IMR-90 (cell line): Measurements from ENCODE around the gene COQ2. TPM values are rescaled to one million over a fixed set of nuclear protein-coding genes. Genes with fewer than 3 reads are reported as not detected.

Experiments
- ATAC-seq: fragments of 200-7000 bp; cut with Tn5 transposase; 2 replicates; pipeline ENCODE4 v1.9.1; 2020; ENCODE audit warnings: low read depth, mild to moderate bottlenecking, moderate library complexity
- BruUV-seq: library from RNA; stranded (reverse); fragments of 400-500 nt; replicated peaks from 2 replicates; lab custom pipeline; 2021; lab: Mats Ljungman, UMichigan
- CTCF ChIA-PET: fragments of 300-600 bp; formaldehyde crosslinking; extraction: SDS; loops from one replicate; lab custom pipeline; 2021; ENCODE audit warnings: antibody characterized with exemption; lab: Yijun Ruan, JAX
- POLR2A ChIA-PET: fragments of 300-600 bp; sonication (Branson Sonifier 250); formaldehyde crosslinking; loops from one replicate; lab custom pipeline; 2022; ENCODE audit warnings: antibody characterized with exemption; ENCODE audit not compliant: unreplicated experiment; lab: Charles Lee
- DNase-seq: peaks from one replicate; pipeline ENCODE4 v3.0.0; 2013
- H2AFZ ChIP-seq: replicated peaks from 2 replicates; pipeline ENCODE3; 2013; ENCODE audit warnings: low read length, mild to moderate bottlenecking; ENCODE audit not compliant: poor library complexity
- H2AK5ac ChIP-seq: 2 replicates; pipeline ENCODE4 v1.6.1; 2013; ENCODE audit warnings: low read depth, low read length, inconsistent platforms
- H2AK9ac ChIP-seq: replicated peaks from 2 replicates; pipeline ENCODE3; 2013; ENCODE audit warnings: mild to moderate bottlenecking, low read depth, low read length, moderate library complexity; ENCODE audit not compliant: poor library complexity
- H2BK120ac ChIP-seq: 2 replicates; pipeline ENCODE4 v1.6.1; 2013; ENCODE audit warnings: low read depth, low read length, inconsistent platforms
- H2BK15ac ChIP-seq: 3 replicates; pipeline ENCODE4 v1.6.1; 2013; ENCODE audit warnings: low read depth, low read length, inconsistent platforms
- H2BK20ac ChIP-seq: 2 replicates; pipeline ENCODE4 v1.6.1; 2013; ENCODE audit warnings: low read depth, mild to moderate bottlenecking, inconsistent platforms, low read length, moderate library complexity
- H2BK5ac ChIP-seq: 2 replicates; pipeline ENCODE4 v1.6.1; 2013; ENCODE audit warnings: mild to moderate bottlenecking, low read depth, low read length, inconsistent platforms; ENCODE audit not compliant: poor library complexity, severe bottlenecking
- H3K14ac ChIP-seq: replicated peaks from 2 replicates; pipeline ENCODE4 v1.6.1; 2013; ENCODE audit warnings: low read depth, low read length, inconsistent platforms
- H3K18ac ChIP-seq: 2 replicates; pipeline ENCODE4 v1.6.1; 2013; ENCODE audit warnings: low read depth, low read length, control low read depth
- H3K23ac ChIP-seq: 2 replicates; pipeline ENCODE4 v1.6.1; 2013; ENCODE audit warnings: low read depth, low read length, inconsistent platforms
- H3K27ac ChIP-seq: 2 replicates; pipeline ENCODE4 v1.5.1; 2013; ENCODE audit warnings: mild to moderate bottlenecking, control low read depth, low read length; ENCODE audit not compliant: insufficient read depth
- H3K27me3 ChIP-seq: 2 replicates; pipeline ENCODE4 v1.6.1; 2013; ENCODE audit warnings: low read length; ENCODE audit not compliant: control insufficient read depth, insufficient read depth
- H3K36me3 ChIP-seq: 2 replicates; pipeline ENCODE4 v1.6.1; 2013; ENCODE audit warnings: low read length, mixed read lengths; ENCODE audit not compliant: control insufficient read depth, insufficient read depth
- H3K4ac ChIP-seq: 2 replicates; pipeline ENCODE4 v1.6.1; 2013; ENCODE audit warnings: low read depth, low read length, inconsistent platforms
- H3K4me1 ChIP-seq: 2 replicates; pipeline ENCODE4 v1.6.1; 2013; ENCODE audit warnings: low read length, mixed read lengths; ENCODE audit not compliant: control insufficient read depth, insufficient read depth
- H3K4me2 ChIP-seq: 2 replicates; pipeline ENCODE4 v1.6.1; 2013; ENCODE audit warnings: low read depth, mild to moderate bottlenecking, control low read depth, low read length, moderate library complexity
- H3K4me3 ChIP-seq: 2 replicates; pipeline ENCODE4 v1.5.1; 2013; ENCODE audit warnings: low read depth, mild to moderate bottlenecking, control low read depth, low read length, moderate library complexity; ENCODE audit not compliant: insufficient read depth
- H3K56ac ChIP-seq: 2 replicates; pipeline ENCODE4 v1.6.1; 2013; ENCODE audit warnings: low read length, inconsistent platforms; ENCODE audit not compliant: insufficient read depth; ENCODE audit errors: extremely low read depth
- H3K79me1 ChIP-seq, 2 experiments: 2 replicates each; pipeline ENCODE4 v1.6.1; 2013; ENCODE audit warnings: low read length in 2 of 2, inconsistent platforms in 1 of 2, low read depth in 1 of 2
- H3K9ac ChIP-seq: 2 replicates; pipeline ENCODE4 v1.6.1; 2013; ENCODE audit warnings: low read depth, low read length, control low read depth
- H3K9me1 ChIP-seq: 2 replicates; pipeline ENCODE4 v1.6.1; 2013; ENCODE audit warnings: low read length, inconsistent platforms; ENCODE audit not compliant: insufficient read depth
- H3K9me3 ChIP-seq: 2 replicates; pipeline ENCODE4 v1.6.1; 2013; ENCODE audit warnings: low read length; ENCODE audit not compliant: control insufficient read depth, insufficient read depth
- H4K20me1 ChIP-seq: 2 replicates; pipeline ENCODE4 v1.6.1; 2013; ENCODE audit warnings: low read length, inconsistent platforms; ENCODE audit not compliant: insufficient read depth
- H4K5ac ChIP-seq: 2 replicates; pipeline ENCODE4 v1.6.1; 2013; ENCODE audit warnings: mild to moderate bottlenecking, low read depth, low read length, control low read depth
- H4K8ac ChIP-seq, 2 experiments: 2 replicates each; pipeline ENCODE4 v1.6.1; 2013; ENCODE audit warnings: low read depth in 2 of 2, low read length in 2 of 2, control low read depth in 1 of 2, inconsistent platforms in 1 of 2
- H4K91ac ChIP-seq: 2 replicates; pipeline ENCODE4 v1.6.1; 2013; ENCODE audit warnings: low read depth, low read length, inconsistent platforms; ENCODE audit not compliant: insufficient read depth
- MAFK ChIP-seq: IDR thresholded peaks from 2 replicates; pipeline ENCODE4 v1.6.1; 2012; ENCODE audit warnings: low read depth, low read length, improper control_type of control experiment
- WGBS, 2 experiments: methylation state at CpG; one replicate each; pipeline versions ENCODE4 v1.1.5 to v1.1.7; 2013; ENCODE audit warnings: missing lambda C conversion rate in 2 of 2; ENCODE audit not compliant: insufficient read length in 1 of 2; ENCODE audit errors: extremely low coverage in 2 of 2; 5-methylcytosine and 5-hydroxymethylcytosine counted together
- dilution Hi-C: fragments of 300-500 bp; cut with HindIII; formaldehyde crosslinking; loops from one replicate; pipeline ENCODE4 v1.14.3; 2018; ENCODE audit warnings: low sequenced_read_pairs; ENCODE audit not compliant: unreplicated experiment
- in situ Hi-C: fragments of 300-500 bp; cut with MboI; formaldehyde crosslinking; loops from 3 replicates; pipeline ENCODE4 v1.14.3; 2019; ENCODE audit warnings: low sequenced_read_pairs, inconsistent platforms, mixed read lengths
- intact Hi-C: fragments of 100-400 bp; cut with micrococcal nuclease; formaldehyde crosslinking; loops from 2 replicates; pipeline ENCODE4 v1.10.0; 2022
- polyA plus RNA-seq, 3 experiments: library from polyadenylated mRNA; depleted of rRNA; stranded (reverse); fragments of >200 nt; gene quantifications; 2 replicates each; pipeline ENCODE4 v1.2.3, GENCODE V29; 2012; ENCODE audit warnings: low replicate concordance in 1 of 3
- total RNA-seq: library from RNA; depleted of rRNA; stranded (reverse); fragments of >200 nt; gene quantifications from 2 replicates; pipeline ENCODE4 v1.2.3, GENCODE V29; 2012

Gene COQ2
- total and polyA plus RNA-seq, 2 of the 4 experiments (the other 2 are of a cell fraction): 7.3 to 7.4 TPM

- H4K91ac ChIP-seq: no peak overlapping the region
- POLR2A ChIA-PET: no interaction called here
- H3K56ac ChIP-seq: no peak overlapping the region
- no peak overlapping the region for H2AK9ac ChIP-seq
- H2AK5ac ChIP-seq: no peak overlapping the region
- dilution Hi-C loops: no loop called here
- DNase-seq (no peak), ATAC-seq (no peak)
- no peak overlapping the region for H3K27ac ChIP-seq
- 0 out of 2 replicates have a peak, but pooled peaks cover 3% of the 10 kb centered on the region for H4K20me1 ChIP-seq
- H2BK120ac ChIP-seq: no peak overlapping the region
- H3K23ac ChIP-seq: no peak overlapping the region
- no peak overlapping the region for H3K14ac ChIP-seq
- no peak overlapping the region for H3K18ac ChIP-seq
- no peak overlapping the region for H3K4me2 ChIP-seq
- no peak overlapping the region for H3K9ac ChIP-seq
- no peaks in the 10 kb centered on the region for H3K4me1 ChIP-seq
- no peaks in the 10 kb centered on the region for H3K27me3 ChIP-seq
- no peaks in the 10 kb centered on the region for H3K9me3 ChIP-seq
- H2BK5ac ChIP-seq: no peak overlapping the region
- no CpG with 5 or more reads among the region's 4 CpGs for WGBS, 2 experiments
- intact Hi-C loops: loop anchor here (1.0 to 10.0 kb wide), 2 partner anchors 268 to 427 kb away; no protein-coding TSS in a partner anchor
- no peak overlapping the region for H4K5ac ChIP-seq
- no TSS peak for BruUV-seq
- peaks cover 5 to 16% of the 10 kb centered on the region in 2 experiments; a peak in 3 of 4 replicates for H3K79me1 ChIP-seq
- in situ Hi-C loops: loop anchor here (10.0 kb wide), 2 partner anchors 173 to 207 kb away; partner anchors contain the start of genes HELQ and MRPS18C
- H2BK20ac ChIP-seq: no peak overlapping the region
- 0 out of 2 replicates have a peak, but pooled peaks cover 3% of the 10 kb centered on the region for H3K36me3 ChIP-seq
- H3K4ac ChIP-seq: no peak overlapping the region
- H3K4me3 ChIP-seq: no peak overlapping the region
- no peak for TF ChIP-seq MAFK
- no peak overlapping the region for H2AFZ ChIP-seq
- H4K8ac ChIP-seq: no peak overlapping the region
- H3K9me1 ChIP-seq: no peaks in the 10 kb centered on the region; the same call in 1 of the 2 replicates
- H2BK15ac ChIP-seq: no peak overlapping the region
- CTCF ChIA-PET: interaction anchor here (0.7 to 1.7 kb wide), 8 partner anchors 12 to 271 kb away, joined by 3 to 5 read pairs (median 3); partner anchors contain the start of gene LIN54
Observed at GRCh38 chr4:83281307-83281706, 3.3 kb downstream of the COQ2 start.
